ENCODE results near the gene CTU2. TPM values are rescaled to one million over a fixed set of nuclear protein-coding genes. Genes with fewer than 3 reads are reported as not detected.

The CTU2 gene
- total RNA-seq, 4 donors from 2014 or later: 4.4 to 13.2 (median 6.3) TPM

DNA sequence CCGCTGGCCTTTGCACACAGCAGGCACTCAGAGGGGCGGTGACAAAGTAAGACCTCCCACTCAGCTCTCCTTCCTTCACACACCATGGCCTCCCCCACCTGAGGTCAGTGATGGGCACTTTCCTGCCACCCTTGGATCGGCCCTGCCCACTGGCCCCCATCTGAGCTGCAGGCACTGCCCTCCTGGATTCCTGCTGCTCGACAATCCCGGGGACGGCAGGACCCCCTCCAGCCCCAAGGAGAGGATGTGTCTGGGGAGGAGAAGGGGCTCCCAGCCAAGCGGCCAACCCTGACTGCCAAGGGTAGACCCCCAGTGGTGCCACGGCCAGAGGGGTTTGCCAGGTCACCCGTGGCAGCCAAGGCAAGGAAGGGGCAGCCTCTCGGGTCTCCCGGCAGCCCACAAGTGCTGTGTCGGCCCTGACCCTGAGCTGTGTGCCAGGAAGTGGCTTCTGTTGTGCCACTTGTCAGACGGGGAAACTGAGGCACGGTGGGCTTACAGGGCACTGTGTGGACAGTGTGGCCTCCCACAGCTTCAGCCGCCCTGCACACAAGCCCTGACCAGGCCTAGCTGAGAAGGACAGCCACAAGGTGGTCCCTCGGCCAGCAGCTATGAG lies 56.1 kb downstream of the CTU2 start:
- Histone ChIP-seq H3K36me3 (peaks cover 0 to 45% (median 0%) of the 10 kb centered on the region in 3 donors), H3K4me3 (no peak overlapping the region), H3K4me1 (peaks cover 24 to 100% (median 50%) of the 10 kb centered on the region in 3 donors), H3K9me3 (no peaks in the 10 kb centered on the region), H3K27me3 (no peaks in the 10 kb centered on the region), H3K27ac (peak overlapping the region in 3 of 4 donors; percentile 59 to 86 (median 78))
- intact Hi-C loops (cut with DNase I): no loop called here
- 0 to 96% methylated on average over 1 to 4 of the region's 16 CpGs for WGBS, 2 donors
- no peak for DNase-seq
- no peak for TF ChIP-seq POLR2A (IDR thresholded peaks at IDR 0.05)
- TF ChIP-seq, protein P1, sequence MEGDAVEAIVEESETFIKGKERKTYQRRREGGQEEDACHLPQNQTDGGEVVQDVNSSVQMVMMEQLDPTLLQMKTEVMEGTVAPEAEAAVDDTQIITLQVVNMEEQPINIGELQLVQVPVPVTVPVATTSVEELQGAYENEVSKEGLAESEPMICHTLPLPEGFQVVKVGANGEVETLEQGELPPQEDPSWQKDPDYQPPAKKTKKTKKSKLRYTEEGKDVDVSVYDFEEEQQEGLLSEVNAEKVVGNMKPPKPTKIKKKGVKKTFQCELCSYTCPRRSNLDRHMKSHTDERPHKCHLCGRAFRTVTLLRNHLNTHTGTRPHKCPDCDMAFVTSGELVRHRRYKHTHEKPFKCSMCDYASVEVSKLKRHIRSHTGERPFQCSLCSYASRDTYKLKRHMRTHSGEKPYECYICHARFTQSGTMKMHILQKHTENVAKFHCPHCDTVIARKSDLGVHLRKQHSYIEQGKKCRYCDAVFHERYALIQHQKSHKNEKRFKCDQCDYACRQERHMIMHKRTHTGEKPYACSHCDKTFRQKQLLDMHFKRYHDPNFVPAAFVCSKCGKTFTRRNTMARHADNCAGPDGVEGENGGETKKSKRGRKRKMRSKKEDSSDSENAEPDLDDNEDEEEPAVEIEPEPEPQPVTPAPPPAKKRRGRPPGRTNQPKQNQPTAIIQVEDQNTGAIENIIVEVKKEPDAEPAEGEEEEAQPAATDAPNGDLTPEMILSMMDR (IDR thresholded peaks at IDR 0.05): no peak

DNA sequence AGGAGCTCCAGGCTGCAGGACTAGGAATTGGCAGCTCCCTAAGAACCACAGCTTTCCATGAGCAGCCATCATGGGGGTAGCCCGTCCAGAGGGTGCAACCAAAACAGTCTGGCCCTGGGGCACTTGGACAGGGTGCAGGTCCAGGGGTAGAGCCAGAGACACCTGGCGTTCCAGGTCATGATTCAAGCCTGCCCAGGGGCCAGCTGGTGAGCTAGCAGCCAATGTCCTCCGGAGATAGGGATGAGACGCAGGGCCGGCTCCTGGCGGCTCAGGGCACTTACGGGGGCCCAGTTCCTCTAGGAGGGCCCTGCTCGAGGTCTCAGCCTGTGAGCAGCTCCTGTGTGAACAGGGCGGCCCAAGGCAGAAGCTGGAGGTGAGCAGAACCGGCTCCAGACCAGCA lies 56.6 kb downstream of the CTU2 start:
- H3K4me1 ChIP-seq: peaks cover 30 to 100% (median 55%) of the 10 kb centered on the region in 3 donors
- H3K4me3 ChIP-seq: no peak overlapping the region
- TF ChIP-seq, protein P1 (IDR thresholded peaks at IDR 0.05): no peak
- no peak for TF ChIP-seq POLR2A (IDR thresholded peaks at IDR 0.05)
- no peak for DNase-seq
- peak overlapping the region in 3 of 4 donors; percentile 59 to 86 (median 78) for H3K27ac ChIP-seq
- WGBS, 2 donors: 80 to 93% methylated on average over 3 to 4 of the region's 10 CpGs
- no peaks in the 10 kb centered on the region for H3K9me3 ChIP-seq
- H3K27me3 ChIP-seq: no peaks in the 10 kb centered on the region
- intact Hi-C loops (cut with DNase I): no loop called here
- H3K36me3 ChIP-seq: peaks cover 0 to 45% (median 0%) of the 10 kb centered on the region in 3 donors

DNA sequence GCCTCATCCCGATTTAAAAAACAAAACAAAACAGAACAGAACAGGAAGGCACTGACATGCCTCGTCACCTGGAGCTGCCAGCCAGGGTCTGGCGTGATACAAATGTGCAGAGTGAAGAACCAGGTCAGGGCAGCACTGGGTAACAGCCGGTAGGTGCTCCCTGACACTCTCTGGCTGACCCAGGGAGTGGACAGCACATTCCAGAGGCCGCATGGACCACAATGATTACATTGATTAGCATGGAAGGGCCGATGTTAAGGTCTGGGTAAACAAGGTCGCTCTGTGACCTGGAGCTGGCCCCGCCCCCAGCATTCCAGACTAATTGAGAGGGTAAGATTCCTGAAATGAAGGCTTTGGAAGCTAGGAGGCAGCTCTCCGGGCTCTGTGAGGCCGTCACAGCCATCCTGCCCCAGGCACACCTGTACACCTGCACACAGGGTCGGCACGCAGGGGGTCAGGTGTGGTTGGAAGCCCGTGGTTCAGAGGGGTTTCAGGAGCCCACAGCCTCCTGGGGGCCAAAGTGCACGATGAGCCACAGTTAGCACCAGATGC lies 57.3 kb downstream of the CTU2 start:
- H3K4me3 ChIP-seq: no peak overlapping the region
- intact Hi-C loops (cut with DNase I): no loop called here
- no peak for TF ChIP-seq POLR2A (IDR thresholded peaks at IDR 0.05)
- TF ChIP-seq, protein P1 (IDR thresholded peaks at IDR 0.05): peak in 1 of 6 experiments; percentile 6
- peaks cover 36 to 100% (median 62%) of the 10 kb centered on the region in 3 donors for H3K4me1 ChIP-seq
- no peaks in the 10 kb centered on the region for H3K9me3 ChIP-seq
- WGBS, 2 donors: 67 to 73% methylated on average over 7 to 9 of the region's 14 CpGs
- no peak for DNase-seq
- no peaks in the 10 kb centered on the region for H3K27me3 ChIP-seq
- peak overlapping the region in 3 of 4 donors; percentile 59 to 86 (median 78) for H3K27ac ChIP-seq
- H3K36me3 ChIP-seq: peaks cover 0 to 42% (median 0%) of the 10 kb centered on the region in 3 donors

DNA sequence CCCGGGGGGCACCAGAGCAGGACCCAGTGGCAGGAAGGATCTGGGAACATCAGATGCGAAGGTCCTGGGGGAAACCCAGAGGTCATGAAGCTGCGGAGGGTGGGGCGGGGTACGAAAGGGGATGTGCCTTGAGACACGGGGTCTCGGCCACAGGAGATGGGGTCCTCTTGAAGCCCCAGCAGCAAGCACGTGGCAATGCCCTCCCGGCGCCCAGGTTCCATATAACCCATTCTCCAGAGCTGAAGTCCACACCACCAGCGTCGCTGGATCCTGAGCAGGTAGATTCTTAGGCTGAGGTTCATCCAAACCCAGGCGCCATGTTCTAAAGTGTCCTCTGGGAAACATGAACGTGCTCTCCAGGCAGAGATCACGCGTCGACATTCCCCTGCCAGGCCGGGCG lies 57.8 kb downstream of the CTU2 start:
- intact Hi-C loops (cut with DNase I): no loop called here
- H3K9me3 ChIP-seq: no peaks in the 10 kb centered on the region
- H3K27ac ChIP-seq: peak overlapping the region in 2 of 4 donors; percentile 78 to 86
- no peak for TF ChIP-seq POLR2A (IDR thresholded peaks at IDR 0.05)
- TF ChIP-seq, protein P1 (IDR thresholded peaks at IDR 0.05): no peak
- H3K4me1 ChIP-seq: peaks cover 36 to 100% (median 66%) of the 10 kb centered on the region in 3 donors
- WGBS, 2 donors: 87 to 91% methylated on average over 16 to 18 of the region's 19 CpGs
- no peaks in the 10 kb centered on the region for H3K27me3 ChIP-seq
- peaks cover 0 to 37% (median 0%) of the 10 kb centered on the region in 3 donors for H3K36me3 ChIP-seq
- DNase-seq: no peak
- H3K4me3 ChIP-seq: no peak overlapping the region

DNA sequence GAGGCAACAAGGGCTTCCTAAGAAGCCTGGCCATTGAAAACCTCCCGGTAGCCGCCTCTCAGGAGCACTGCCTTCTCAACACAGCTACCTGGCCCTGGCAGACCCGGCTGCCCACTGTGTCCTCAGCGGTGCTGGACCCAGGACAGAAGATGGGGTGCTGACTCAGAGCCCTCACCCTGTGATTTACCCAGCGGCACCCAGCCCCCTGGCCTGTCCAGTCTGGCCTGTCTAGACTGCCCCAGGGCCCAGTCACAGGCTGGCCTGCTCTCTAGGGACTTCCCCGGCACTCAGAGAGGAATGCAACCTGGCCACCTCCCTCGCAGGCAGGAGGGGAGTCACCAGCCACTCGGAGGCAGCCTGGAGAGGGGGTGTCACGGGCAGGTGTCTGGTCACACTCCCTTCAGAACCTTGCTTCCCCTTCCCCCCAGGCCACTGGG lies 58.6 kb downstream of the CTU2 start:
- no peak for DNase-seq
- Histone ChIP-seq H3K27ac (peak overlapping the region in 3 of 4 donors; percentile 21 to 39 (median 29)), H3K4me3 (no peak overlapping the region)

More for the DNA sequence above, 58.6 kb downstream of the CTU2 start:
- Histone ChIP-seq H3K27me3 (no peaks in the 10 kb centered on the region), H3K9me3 (no peaks in the 10 kb centered on the region), H3K36me3 (peaks cover 0 to 32% (median 0%) of the 10 kb centered on the region in 3 donors), H3K4me1 (peaks cover 43 to 100% (median 66%) of the 10 kb centered on the region in 3 donors)
- WGBS, 2 donors: 40 to 60% methylated on average over 1 of the region's 9 CpGs
- intact Hi-C loops (cut with DNase I): no loop called here
- TF ChIP-seq POLR2A (IDR thresholded peaks at IDR 0.05): no peak
- TF ChIP-seq, protein P1 (IDR thresholded peaks at IDR 0.05): no peak

All from esophagus squamous epithelium (tissue), 5 donors.